Right kidney (tissue), 1 donor: ENCODE measurements around the gene APEX1.
"Not testable (repeated sequence)": the region's sequence is repeated elsewhere in the genome, so short reads cannot be mapped to it uniquely, and the experiment has no call there.

Experiments
- DNase-seq: peaks from one replicate; pipeline ENCODE4 v3.0.0-alpha.2; 2016

Gene APEX1

DNA sequence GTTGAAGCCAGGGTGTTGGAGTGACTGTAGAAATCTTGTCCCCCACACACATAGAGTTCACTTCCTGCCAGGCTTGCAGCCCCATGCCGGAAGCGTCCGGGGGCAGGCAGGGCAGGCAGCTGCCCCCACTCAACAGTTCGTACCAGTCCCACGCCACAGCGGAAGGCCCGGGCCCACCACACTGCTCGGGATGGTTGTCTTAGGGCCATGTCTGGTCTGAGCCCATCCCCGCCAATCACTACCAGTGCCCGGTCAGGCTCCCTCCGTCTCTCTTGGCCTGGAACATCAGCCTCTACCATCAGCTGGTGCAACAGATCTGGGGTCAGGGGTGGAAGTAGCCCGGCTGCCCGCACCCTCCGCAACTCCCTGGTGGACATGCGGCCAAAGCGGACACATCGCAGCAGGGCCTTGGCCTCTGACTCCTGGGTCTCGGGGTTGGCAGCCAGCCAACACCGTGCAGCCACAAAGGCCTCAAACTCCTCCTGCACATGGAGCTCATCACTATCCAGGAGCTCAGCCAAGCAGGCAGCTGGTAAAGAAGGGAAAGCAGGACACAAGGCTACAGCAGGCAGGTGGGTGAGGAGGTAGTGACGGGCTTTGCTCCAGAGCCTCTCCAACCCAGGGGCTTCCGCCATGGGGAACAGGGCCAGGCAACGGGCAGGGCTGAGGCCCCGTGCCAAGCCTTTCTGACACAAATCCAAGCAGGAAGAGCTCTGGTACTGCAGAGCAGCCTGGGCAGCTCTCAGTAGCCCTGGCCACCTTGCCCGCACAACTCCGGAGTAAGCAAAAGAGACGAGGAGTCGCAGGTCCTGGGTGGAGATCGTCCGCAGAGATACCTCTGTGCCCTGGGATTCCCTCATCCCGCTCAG lies 25.0 kb upstream of the APEX1 start:
- no peak for DNase-seq

DNA sequence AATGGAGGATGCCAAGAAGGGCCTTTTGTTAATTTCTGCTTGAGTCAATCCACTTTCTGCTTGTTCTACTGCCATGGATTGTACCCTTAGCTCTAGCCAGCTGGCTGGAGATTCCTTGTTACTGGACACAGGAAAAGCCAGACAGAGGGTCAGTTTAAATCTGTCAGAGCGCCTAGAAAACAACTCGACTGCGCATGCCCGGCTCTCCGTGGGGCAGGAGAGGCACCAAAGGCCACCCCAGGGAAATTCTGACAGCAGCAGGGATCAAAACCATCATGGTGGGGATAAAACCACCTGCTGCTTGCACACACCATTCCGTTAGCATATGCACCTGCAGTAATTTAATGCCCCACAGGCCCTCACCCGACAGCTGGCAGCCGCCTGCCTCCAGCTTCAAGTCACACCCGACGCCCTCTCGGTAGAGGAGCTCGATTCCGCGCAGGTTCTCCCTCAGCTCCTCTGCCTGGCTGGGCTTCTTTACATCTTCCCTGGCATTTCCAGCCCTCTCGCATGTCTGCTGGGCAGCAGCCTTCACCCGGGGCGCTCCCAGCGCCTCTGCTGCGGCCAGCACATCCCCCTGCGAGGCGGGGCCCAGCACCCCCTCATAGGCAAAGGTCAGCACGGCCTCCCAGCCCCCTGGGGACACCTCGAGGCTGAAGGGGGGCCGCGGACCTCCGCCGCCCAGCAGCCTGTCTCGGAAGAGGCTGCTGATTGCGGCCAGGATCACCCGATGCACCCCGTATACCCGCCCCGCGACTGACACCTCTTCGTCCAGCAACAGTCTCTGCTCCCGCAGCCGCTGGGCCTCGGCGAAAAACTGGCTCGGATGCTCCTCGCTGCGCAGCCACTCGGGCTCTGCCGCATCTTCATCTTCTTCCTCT lies 20.1 kb upstream of the APEX1 start:
- DNase-seq = peak; percentile 60

DNA sequence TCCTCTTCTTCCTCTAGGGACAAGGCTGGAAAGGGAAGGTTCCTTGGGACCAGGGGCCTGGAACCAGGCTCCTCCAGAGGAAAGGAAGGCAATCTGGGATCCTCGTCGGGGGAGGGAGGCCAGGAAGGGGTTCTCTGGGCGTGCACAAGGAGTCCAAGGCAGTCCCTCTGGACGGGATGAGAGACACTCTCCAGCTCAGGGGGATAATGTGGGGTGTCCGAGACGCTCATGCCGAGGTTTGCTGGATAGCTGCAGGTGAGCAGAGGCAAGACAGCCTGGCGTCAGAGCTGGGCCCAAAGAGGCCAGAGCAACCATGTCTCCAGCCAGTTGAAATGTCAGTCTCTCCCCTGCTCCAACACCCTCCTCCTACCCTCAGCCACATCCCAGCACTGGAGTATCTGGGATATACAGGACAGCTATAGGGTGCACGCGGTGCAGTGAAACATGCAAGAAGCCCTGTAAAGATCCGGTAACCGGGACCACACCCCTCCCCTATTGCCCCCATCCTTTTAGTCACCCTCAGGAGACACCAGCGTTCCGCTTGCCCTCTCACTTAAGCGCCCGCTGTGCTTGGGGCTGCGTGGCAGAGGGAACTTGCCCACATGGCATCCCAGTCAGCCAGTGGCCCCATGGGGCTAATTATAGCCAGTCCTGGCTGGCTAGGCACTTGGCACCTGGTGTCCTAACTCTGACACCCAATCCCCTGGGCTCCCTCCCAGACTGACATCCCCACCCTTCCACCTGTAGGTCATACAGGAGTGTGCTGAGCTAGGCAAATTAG lies 19.3 kb upstream of the APEX1 start, which contains the start of gene KLHL33:
KLHL33 (minus strand) TSS at position 585 of the 781 bp plus-strand sequence; CDS start at position 230, 355 bp downstream.
- DNase-seq = no peak

DNA sequence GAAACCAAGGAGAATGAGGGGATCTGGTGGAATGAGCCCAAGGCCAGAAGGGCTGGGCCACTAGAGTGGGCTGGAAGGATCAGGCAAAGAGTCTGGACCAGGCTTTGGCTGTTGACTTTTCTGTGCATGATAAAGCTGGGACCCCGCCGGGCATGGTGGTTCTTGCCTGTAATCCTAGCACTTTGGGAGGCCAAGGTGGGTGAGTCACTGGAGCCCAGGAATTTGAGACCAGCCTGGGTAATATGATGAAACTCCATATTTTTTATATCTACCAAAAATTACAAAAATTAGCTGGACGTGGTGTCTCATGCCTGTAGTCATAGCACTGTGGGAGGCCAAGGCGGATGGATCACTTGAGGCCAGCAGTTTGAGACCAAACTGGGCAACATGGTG lies 18.7 kb upstream of the APEX1 start:
- DNase-seq = no peak

DNA sequence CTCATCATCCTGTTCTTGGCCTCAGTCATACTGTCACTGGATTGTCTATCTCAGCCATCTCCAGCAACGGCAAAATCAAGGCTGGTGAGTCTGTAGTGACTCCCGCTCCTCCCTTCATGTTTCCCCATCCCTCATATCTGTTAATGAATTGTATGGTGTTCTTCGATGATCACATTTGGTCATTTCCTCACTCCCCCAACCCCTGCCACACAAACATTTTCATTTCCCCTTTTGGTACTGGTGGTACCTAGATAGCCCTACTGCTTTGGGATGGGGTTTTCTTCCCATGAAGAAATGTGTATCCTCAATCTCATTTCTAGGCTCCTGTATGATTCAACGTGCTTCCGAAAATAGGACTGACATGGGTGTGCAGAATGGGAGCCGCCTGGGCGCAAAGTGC lies 16.4 kb upstream of the APEX1 start:
- DNase-seq = no peak

DNA sequence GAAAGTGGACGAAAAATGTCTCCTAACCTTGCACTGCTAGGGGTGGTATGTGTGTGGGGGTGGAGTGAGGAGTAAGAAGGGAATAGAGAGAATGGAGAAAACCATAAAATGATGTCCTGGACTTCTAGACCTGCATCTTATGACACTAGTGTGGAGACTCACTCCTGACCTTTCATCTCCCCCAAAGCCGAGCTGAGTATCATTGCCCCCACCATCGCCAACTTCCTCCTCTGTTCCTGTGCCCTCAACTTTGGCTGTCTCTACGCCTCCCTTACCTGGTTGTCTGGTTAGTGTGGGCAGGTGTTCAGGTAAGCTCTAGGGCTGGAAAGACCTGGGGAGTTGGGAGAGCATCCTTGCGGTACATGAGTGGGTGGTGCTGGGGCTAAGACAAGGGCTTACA lies 14.6 kb upstream of the APEX1 start:
- DNase-seq = no peak

DNA sequence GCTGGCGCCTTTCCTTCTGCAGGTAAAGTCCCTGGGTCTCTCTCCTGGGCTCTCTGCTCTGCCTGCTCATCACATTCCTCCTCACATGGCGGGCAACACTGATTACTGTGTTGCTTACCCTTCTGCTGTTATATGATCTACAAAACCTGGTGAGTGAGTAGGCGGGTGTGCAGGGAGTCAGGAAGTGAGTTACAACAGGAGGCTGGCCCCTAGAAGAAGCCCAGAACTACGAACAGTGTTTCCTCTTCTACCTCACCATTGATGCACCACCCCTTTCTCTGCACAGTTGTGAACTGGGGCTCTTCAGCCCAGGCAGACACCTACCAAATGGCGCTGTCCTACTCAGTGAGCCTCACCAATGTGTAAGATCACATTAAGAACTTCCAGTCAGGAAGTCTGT lies 14.1 kb upstream of the APEX1 start:
- no peak for DNase-seq

DNA sequence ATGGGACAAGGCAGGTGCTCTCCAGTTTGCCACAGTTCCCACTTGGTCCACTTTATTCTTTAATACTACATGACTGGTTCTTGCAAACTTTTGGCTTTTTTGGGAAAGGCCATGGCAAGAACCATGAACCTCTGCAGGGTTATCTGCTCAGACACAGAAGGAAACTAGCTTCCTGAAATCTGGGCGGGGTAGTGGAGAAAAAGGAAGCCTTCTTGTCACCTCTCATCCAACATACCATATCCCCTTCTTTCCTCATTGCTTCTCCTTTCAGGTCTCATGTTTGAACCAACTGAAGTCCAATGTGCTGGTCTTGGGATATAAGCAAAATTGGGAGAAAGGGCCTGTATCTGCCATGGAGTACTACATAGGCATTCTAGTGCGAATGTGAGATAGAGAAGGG lies 13.6 kb upstream of the APEX1 start:
- DNase-seq = no peak

DNA sequence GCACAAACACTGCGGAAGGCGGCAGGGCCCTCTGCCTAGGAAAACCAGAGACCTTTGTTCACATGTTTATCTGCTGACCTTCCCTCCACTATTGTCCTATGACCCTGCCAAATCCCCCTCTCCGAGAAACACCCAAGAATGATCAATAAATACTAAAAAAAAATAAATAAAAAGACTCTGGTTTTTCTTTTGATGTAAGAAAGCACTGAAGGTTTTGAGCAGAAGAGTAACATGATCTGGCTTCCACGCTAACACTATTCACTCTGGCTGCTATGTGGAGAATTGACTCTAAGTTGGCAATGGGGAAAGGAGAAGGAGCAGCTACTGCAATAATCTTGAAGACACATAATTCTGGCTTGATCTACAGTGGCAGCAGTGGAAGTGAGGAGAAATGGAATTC lies 11.4 kb upstream of the APEX1 start:
- not testable (repeated sequence) for DNase-seq

DNA sequence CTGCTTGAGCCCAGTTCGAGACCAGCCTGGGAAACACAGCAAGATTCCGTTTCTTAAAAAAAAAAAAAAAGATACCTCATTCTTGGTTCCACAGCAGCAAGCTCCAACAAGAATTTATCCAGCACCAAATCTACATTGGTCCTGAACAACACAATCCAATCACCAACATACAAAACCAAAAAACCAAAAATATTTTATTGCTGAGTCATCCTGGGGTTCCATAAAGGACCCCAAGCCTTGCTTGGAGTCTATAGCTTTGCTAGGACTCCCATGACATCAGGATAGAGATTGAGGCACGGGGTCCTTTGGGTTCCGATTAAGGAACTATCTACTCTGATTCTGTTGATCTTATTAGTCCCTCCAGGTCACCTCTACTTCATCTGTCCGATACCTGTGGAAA lies 8.1 kb upstream of the APEX1 start:
- DNase-seq = no peak

DNA sequence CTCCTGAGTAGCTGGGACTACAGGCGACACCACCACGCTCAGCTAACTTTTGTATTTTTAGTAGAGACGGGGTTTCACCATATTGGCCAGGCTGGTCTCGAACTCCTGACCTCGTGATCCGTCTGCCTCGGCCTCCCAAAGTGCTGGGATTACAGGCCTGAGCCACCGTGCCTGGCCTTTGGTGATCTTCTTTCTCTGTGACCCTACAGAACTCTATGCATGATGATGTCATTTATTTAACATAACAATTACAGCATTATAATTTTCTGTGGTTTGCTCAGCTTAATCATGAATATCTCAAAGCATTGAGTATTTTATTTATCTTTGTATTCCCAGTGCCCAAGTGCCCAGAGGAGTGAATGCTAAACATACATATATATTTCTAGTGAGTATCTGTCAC lies 2.2 kb upstream of the APEX1 start:
- DNase-seq = not testable (repeated sequence)

DNA sequence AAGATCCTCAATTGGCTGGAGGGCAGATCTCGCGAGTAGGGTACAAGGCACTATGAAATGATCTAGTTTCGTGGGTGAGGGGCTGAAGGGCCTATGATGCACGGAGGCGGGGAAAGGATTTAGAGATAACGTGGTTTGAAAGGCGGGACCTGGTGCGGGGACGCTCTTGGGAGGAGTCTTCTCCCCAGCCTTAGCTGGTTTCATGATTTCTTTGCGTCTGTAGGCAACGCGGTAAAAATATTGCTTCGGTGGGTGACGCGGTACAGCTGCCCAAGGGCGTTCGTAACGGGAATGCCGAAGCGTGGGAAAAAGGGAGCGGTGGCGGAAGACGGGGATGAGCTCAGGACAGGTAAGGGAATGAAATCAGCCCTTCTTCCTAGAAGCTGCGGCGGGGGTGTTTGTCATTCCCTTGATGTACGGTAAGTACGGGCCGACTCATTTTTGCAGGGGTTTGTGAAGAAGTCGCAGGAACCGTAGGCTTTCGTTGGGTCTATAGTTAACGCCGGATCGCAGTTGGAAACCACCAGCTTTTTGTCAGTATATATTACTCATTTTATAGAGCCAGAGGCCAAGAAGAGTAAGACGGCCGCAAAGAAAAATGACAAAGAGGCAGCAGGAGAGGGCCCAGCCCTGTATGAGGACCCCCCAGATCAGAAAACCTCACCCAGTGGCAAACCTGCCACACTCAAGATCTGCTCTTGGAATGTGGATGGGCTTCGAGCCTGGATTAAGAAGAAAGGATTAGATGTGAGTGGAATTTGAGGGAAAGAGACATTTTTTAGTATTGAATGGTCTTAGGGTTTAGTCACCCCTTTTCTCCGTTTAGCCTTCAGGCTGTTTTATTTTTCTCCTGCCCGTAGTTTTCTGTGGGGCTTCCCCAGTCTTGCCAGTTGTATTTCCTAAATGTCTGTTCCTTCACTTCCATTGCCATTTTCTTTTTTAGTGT lies 602 bp downstream of the APEX1 start:
- DNase-seq = no peak

DNA sequence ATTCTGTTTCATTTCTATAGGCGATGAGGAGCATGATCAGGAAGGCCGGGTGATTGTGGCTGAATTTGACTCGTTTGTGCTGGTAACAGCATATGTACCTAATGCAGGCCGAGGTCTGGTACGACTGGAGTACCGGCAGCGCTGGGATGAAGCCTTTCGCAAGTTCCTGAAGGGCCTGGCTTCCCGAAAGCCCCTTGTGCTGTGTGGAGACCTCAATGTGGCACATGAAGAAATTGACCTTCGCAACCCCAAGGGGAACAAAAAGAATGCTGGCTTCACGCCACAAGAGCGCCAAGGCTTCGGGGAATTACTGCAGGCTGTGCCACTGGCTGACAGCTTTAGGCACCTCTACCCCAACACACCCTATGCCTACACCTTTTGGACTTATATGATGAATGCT lies 1.9 kb downstream of the APEX1 start:
- DNase-seq = no peak

DNA sequence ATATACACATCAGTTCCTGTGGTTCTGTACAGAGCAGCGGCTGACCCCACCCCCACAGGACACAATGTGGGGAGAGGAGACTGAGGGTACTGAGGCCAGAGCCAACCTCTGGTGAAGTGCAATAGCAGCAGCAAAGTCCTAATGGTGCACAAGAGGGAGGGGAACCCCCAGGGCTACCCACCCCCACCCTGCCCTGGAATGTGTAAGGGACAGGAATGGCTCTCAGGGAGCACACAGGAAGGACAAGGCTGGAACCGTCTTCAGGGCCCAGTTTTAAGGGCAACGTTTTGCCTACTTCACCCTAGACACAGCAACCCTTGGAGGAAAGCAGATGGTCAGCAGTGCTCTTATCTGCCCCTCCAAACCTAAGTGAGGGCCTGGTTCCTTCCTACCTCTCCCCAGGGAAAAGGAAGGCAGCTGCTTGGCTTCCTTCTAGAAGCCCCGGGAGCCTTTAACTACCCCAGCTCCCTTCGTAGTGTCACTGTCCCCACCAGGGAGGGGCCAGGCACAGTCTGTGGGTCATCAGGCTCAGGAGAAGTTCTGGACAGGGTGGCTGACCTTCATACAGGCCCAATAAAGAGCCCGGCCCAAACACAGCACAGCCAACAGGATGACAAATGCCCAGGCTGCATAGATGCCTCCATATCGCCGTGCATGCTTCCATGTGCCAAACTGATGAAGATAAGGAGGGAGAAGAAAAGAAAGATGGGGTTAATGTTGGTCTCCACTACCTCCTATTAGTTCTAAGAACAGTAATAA lies 3.2 kb downstream of the APEX1 start:
- DNase-seq = no peak

DNA sequence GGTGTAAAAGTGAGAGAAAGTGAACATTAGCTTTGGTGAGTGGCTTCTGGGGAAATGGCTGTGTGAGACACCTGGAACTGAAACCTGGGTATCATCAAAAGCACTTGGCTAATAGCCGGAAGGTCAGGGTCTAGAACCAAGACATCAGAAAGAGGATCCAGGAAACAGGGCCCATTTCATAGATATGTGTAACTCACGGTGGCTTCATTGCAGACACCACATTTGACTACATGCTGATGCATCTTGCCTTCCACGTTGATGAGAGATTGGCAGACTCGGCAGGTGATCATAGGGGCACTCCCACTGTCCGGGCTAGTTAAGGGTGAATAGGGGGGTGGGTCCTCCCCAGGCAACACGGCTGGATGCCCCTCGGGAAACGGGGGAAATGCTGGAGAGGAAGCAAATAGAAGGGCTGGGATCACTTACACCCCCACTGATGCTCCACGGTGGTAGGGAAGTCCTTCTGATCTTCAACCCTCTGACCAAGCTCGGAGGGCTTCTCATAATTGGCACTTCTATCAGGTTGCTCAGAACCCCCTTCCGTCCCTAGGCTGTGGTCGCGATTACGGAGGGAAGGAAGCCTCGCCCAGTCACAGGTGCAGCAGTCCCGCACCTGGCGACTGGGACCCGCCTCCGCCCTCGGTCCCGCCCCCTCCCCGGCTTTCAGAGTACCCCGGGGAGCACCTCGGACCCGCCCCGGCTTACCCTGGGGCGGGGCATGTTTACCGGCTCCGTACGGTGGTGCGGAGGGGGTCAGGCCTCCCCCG lies 5.6 kb downstream of the APEX1 start:
- DNase-seq = peak; percentile 28

DNA sequence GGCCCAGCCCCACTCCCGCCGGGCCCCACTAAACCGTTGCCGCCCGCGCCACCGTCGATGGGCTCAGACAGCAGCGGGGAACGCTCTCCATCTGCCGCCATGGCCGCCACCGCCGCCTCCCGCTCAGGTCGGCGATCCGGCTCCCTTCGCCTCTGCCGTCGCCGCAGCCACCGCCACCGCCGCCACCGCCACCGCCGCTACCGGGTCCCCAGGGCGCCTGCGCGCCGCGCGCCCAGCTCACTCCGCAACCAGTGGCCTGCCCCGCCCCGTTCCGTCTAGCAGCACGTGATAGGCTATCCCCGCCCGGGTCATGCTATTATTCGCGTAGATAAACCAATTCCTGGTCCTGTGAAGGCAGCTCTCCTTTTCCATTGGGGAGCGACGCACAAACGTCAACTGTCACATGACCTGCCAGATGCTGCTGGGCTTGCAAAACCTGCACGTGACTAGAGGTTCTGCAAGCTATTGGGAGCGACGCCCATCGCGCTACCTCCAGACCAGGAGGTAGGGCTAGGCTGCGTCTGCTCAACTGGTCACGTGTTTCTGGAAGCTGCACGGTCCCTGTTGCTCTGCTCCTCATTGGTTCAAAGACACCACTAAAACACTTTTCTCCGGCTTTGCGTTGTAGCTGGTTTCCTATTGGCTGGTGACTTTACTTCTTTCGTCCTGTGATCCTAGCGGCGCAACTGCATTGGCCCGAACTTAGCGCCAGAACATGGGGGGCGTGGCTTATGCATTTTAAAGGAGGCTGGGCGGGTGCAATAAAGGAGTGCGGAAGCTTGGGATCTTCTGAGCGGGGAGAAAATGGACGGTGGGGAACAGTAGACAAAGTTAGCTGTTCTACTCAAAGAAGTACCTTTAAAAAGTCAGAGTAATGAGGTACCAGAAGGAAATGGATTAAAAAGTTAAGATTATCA lies 6.5 kb downstream of the APEX1 start, which contains the start of gene PIP4P1:
PIP4P1 (minus strand) TSS at position 210 of the 917 bp plus-strand sequence; CDS start at position 101, 109 bp downstream.
- peak; percentile 83 for DNase-seq

DNA sequence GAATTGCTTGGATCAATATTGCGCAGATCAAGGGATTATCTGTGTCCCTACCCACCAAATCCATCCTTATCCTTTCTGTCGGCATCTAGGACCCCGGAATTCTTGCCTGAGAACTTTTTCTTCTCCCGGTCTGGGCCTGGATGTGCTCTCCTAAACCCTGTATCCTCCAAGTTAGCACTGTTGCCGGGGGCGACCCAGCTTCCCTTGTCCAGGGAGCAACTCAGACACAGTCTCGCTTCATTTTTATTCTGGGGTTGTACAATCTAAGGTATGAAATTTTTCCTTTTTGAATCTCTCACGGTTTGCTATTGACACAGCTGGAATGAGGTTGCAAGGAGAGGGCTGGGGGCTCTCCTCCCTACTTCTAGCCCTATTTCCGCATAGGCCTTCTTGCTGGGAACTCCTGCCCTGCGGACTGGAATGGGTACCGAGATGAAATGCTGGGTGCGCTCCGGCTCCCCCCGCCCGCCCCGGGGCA lies 13.8 kb downstream of the APEX1 start:
- DNase-seq = no peak

DNA sequence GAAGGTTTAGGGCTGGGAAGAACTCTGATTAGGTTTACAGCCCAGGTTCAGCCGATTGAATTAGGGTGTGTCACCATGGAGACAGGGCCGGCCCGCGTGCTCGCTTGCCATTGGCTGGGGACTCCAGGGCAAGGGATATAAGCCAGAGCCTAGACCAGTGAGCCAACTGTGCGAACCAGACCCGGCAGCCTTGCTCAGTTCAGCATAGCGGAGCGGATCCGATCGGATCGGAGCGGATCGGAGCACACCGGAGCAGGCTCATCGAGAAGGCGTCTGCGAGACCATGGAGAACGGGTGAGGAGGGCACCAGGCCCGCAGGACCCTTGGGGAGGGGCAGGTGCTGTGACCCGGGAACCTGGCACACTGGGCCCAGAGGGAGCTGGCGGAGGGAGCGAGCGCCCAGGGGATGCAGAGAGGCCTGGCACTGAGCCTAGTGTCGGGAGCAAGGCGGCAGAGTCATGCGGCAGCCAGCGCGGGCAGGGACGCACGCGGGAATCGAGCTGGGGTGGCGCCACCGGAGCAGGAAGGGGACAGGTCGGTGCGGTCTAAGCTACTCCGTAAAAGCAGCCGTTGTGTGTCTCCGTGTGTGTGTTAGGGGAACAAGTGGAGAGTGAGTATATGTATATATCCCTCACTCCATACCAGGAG lies 14.3 kb downstream of the APEX1 start, which contains the start of gene PNP:
PNP (plus strand) TSS at position 165 of the 648 bp plus-strand sequence; CDS start at position 284, 119 bp downstream.
- peak; percentile 86 for DNase-seq
